ENCODE results near the gene LDHAL6A.
A peak's percentile ranks its signal among the peaks of the same experiment; 100 is the strongest.

LDHAL6A gene

GRCh38 chr11:18523084-18523483 lies 67.4 kb downstream of the LDHAL6A start:
- DNase-seq (ENCODE audit: low read depth), result no peak
- TF ChIP-seq CTCF (IDR thresholded peaks at IDR 0.05; ENCODE audit: insufficient read depth, low read depth, low read length, missing control alignments), result no peak

DNA sequence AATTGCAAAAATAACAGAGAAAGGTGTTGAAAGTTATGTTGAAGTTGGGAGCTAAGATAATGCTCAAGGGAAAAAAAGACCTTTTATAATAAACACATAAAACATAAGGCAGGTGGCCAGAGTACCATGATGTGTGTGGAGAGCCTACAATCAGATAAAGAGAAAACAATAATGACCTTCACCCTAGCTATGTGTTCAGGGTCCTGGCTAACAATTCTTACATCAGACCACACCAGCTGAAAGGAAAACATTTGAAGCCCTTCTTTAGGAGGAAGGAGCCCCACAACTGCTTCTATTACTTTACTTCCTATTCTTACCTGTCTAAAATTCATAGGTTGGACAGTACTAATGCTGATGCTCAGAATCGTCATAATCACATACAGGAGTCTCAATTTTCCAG lies 68.6 kb downstream of the LDHAL6A start:
- no peak for DNase-seq (ENCODE audit: low read depth)
- no peak for TF ChIP-seq CTCF (IDR thresholded peaks at IDR 0.05; ENCODE audit: insufficient read depth, low read depth, low read length, missing control alignments)
- no peak overlapping the region for H3K4me3 ChIP-seq (ENCODE audit: low read depth, low read length)

More at GRCh38 chr11:18523084-18523483, 67.4 kb downstream of the LDHAL6A start:
- no peak overlapping the region for H3K4me3 ChIP-seq (ENCODE audit: low read depth, low read length)

DNA sequence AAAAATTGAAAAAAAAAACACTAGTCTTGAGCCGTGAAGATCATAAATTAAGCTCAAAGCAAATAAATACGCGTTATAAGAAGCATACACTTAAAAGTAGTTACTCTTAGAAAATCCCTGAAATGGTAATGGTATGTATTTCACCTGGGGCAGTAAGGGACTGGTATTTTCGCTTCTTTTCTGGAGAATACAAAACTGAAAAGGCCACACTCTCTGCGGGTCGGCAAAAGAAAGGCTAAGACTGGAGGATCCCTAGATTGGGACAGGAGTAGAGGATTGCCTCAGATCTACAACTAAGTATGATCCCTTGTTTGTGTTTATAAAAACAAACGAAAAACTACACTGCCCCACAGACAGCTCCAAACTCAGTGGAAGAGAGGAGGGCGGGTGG lies 70.5 kb downstream of the LDHAL6A start:
- no peak for TF ChIP-seq CTCF (IDR thresholded peaks at IDR 0.05; ENCODE audit: insufficient read depth, low read depth, low read length, missing control alignments)
- no peak for DNase-seq (ENCODE audit: low read depth)
- H3K4me3 ChIP-seq (ENCODE audit: low read depth, low read length), result peak overlapping the region; percentile 89

DNA sequence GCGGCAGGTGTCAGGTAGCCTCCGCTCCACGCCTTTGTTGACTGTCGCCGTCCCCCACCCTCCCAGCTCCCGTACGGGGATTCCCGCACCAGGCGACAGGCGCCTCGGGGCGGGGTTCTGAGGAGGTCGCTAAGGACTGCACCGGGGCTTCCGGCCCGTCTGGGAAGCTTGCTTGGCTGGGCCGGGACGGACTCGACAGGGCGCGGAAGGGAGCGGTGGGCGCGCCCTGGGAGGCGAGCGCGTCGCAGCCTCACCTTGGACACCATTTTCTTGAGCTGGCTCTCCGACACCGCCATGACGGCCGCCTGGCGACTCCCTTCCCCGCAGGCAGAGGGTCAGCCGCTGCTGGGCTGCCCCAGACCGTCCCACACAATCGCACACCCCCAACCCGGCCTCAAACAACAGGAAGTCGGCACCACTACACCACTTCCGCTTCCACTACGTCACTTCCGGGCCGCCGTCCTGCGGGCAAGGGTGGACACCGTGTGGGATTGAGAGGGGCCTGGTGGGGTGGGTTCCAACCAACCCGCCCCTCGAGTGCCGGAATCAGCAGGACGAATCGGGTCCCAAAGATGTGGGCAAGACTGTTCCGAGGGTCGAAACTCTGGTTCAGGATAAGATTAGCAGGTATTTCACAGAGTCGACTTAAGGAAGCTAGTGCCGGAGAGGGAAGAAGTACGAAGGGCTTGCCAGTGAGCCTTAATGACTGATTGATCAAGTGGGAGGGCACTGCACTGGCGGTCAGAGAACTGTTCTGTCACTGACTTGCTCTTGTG lies 71.1 kb downstream of the LDHAL6A start, which contains the start of gene TSG101:
TSS of gene TSG101 (minus strand) at position 422 of the 776 bp plus-strand sequence. CDS start at position 296, 126 bp downstream.
- H3K4me3 ChIP-seq (ENCODE audit: low read depth, low read length), result peak within 1 kb of the TSS; percentile 89
- no peak for TF ChIP-seq CTCF (IDR thresholded peaks at IDR 0.05; ENCODE audit: insufficient read depth, low read depth, low read length, missing control alignments)
- DNase-seq (ENCODE audit: low read depth), result peak; percentile 95

DNA sequence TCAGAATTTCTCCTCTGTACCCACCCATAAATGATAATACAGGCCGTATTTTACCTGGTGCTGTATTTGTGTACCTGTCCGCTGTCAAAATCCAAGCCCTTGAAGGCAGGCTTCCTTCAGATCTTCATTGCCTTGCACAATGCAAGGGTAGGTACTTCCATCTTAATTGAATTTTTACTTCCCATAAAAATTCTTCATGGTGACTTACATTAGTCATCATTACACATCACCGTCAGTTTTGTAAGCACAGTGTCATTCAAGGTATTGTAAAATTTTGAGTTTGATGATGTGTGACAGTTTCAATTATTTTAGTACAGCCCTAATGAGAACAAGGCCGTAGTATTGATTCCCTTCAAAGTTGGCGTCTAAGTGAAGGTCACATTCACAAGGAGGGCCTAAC lies 71.9 kb downstream of the LDHAL6A start:
- peak overlapping the region; percentile 89 for H3K4me3 ChIP-seq (ENCODE audit: low read depth, low read length)
- no peak for TF ChIP-seq CTCF (IDR thresholded peaks at IDR 0.05; ENCODE audit: insufficient read depth, low read depth, low read length, missing control alignments)
- peak; percentile 16 for DNase-seq (ENCODE audit: low read depth)
